NCI-H187 treated with DMSO at 0.1 percent for 48 hours (cell line): ENCODE results near the gene ATG10.
"Not testable (repeated sequence)": the region's sequence is repeated elsewhere in the genome, so short reads cannot be mapped to it uniquely, and the experiment has no call there.

ENCODE experiments used
- DNase-seq: peaks from one replicate; lab custom pipeline; 2025; lab: John Stamatoyannopoulos, UW

The ATG10 gene

DNA sequence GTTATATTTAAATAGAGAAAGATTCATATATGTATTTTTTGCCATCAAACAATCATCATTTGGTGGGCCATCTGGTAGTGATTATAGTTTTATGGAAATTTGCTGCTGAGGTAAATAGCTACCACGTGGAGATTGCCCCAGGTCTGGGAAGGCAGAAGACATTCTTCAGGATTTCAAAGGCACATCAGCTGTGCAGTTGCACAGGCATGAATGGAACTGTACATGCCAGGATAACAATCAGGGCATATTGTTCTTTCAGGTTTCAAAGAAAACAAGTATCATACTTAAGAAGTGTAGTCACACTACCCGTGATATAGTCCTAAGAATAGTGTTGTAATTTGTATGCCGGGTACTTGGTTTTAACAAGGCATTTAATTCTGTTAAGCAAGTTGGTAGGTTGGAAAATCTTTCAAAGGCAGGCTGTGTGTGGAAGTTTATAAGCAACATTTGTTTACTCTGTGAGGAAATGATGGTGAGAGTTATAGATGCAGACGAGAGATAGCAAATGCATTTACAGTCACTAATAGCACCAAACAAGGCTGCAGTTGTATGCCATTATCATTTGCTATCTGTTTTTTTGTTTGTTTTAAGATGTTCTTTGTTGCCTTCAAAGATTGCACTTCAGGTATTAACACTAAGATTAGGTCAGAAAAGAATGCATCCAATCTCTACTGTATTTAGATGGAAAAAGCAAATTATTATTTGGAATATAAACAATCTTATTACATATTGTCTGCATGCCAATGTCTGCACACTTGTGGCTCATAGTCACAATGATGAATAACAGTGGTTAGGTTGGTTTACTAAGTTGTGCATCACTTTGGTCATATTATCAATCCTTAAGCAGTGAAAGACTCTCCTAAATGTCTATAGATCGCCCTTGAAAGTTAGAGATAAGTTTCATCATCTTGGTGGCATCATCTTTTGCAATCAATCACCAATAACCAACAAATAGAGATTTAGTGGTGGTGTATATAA lies 251.1 kb downstream of the ATG10 start:
- no peak for DNase-seq

GRCh38 chr5:82225525-82226172 lies 253.8 kb downstream of the ATG10 start:
- DNase-seq, result peak; percentile 17

DNA sequence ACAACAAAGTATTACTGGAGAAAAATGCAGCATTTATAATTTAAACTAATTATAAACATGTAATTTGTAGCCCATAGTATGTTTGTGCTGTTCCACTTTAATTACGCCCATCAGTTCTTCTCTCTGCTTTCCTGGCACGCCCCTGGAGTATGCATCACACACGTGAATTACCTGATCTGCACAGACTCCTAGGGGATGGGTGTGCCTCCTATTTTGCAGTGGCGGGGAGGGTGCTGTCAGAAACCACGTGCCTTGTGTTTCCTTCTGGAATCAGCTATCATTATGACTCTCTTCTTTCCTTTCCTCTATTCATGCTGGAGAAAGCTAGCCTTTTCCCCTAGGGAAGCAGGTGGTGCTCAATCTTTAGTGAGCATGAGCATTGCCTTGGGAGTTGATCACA lies 263.1 kb downstream of the ATG10 start:
- no peak for DNase-seq

GRCh38 chr5:82244151-82244550 lies 272.3 kb downstream of the ATG10 start:
- no peak for DNase-seq

GRCh38 chr5:82244854-82245635 lies 273.2 kb downstream of the ATG10 start:
- DNase-seq, result no peak

- DNase-seq, result no peak
Observed at GRCh38 chr5:82246960-82247574, 275.2 kb downstream of the ATG10 start.

GRCh38 chr5:82252744-82253143 lies 280.9 kb downstream of the ATG10 start:
- DNase-seq, result no peak

GRCh38 chr5:82255844-82256243 lies 284.0 kb downstream of the ATG10 start:
- DNase-seq, result no peak

GRCh38 chr5:82257247-82257646 lies 285.4 kb downstream of the ATG10 start:
- no peak for DNase-seq

DNA sequence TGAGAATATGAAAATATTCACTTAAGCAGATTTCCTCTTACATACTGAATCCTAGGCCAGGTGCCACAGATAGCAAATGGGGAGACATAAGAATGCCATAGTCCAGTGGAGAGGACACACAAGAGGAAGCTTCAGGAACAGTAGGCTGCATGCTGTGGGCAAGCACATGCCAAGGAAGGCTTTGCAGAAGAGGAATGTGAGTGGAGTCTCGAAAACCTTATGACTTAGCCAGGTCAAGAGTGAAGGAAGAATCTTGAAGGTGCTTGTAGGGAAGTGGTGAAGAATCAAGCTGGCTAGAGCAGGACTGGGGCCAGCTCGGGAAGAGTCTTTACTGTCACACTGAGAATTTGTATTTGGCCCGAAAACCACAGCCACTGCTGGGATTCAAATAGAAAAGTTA lies 285.9 kb downstream of the ATG10 start:
- DNase-seq, result no peak

DNA sequence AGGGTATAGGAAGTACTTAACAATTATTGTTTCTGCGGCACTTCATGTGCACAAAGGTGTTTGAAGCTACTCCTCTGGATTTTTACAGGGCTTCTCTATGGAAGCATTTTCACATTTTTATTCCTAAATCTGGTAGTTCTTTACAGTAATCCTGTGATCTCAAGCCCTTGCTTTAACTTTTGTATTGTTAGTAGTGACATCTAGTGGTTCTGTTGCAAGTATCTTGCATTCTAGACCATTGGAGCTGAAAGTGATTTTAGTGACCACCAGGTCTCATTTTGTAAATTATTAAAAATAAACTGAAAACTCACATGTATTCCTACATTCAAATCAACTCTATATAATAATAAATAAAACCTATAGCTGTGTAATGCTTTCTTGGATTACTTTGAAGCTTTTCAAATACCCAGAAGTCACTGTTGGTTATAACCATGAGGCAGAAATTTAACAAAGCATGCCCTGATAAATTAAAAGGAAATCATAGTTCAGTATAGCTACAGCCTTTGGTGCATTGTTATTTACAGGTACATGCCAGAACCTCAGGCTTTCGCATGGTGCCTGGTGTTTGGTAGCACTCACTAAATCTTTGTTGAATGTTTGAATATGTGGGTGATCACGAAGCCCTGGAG lies 287.5 kb downstream of the ATG10 start:
- DNase-seq, result no peak

DNA sequence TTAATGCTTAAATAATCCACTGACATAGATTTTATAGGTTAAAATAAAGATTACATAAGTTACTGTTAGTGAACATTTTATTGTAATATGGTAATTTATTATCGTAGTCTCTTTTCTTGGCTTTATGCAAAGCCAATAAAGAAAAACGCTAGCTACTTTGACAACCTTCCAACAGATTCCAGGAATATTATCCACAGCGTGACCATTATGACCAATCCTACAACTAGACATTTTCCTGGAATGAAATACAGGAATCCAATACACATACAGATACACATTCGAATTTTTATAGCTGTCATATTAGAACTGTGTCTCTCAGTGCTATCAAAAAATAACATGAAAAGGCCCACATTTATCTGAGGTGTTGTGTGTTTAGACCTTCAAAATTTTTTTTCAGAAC lies 293.2 kb downstream of the ATG10 start:
- DNase-seq, result no peak

DNA sequence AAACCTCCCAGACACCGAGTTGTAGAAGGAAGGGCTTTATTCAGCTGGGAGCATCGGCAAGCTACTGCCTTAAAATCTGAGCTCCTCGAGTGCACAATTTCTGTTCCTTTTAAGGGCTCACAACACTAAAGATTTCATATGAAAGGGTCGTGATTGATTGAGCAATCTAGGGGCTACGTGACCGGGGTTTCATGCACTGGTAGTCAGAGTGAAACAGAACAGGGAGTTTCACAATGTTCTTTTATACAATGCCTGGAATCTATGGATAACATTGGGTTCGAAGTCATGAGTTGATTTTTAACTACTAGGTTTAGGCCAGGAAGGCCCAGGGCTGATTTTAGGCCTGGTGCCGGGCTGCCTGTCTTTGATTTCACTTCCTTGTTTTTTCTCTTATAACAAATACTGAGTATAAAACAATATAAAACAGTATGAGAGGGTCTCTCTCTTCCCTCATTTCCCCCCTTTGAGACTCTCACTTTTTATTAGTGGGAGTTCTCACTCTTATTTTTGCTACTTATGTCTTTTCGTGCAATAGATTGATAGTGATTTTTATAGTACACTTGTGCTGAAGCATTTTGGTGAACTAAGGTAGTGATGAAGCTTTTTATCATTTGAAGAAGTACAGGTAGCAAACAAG lies 295.6 kb downstream of the ATG10 start:
- DNase-seq, result not testable (repeated sequence)

DNA sequence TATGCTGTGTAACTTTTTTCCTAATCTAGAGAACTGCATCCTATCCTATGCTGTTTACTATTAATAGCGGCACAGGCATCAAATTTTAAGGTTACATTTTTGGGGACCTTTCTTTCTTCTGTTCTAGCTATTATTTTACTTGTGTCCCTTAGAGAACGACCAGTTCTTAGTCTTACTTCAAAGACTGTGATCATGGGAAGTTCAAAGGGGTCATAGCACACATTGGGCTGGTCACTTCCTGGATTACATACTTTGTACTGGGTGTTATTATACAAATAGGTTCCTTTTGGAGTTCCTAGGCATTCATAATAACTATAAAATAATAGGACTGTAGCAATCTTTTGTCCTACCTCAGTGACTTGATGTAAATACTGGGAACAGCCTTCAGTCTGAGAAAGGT lies 297.5 kb downstream of the ATG10 start:
- DNase-seq, result not testable (repeated sequence)

DNA sequence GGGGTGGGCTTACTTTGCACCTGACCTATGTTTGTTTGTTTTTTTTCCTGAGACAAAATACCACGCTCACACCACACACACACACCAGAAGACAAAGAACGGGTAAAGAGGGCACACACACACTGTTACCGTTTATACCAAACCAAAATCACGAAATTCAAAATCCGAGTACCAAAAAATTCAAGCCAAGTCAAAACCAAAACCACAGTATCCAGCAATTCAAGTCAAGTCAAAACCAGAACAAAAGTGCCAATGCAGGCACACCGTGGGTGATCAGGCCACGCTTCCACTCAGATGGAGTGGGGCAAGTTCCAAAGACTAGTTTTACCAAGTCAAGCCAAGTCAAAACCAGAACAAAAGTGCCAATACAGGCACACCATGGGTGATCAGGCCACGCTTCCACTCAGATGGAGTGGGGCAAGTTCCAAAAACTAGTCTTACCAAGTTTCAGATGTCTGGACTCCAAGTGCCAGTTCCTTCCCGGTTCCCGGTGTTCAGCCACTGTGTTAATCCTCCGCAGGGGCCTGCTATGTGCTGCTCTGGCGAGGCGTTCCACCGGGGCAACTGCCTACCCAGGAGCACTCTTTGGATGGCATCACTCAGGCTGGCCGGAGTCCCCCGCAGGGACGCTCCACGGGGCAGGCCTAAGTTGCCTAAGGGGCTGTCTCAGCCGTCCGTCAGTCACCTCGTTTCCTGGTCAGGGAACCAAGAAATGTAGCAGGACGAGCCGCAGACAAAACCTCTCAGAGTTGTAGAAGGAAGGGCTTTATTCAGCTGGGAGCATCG lies 300.9 kb downstream of the ATG10 start:
- DNase-seq, result not testable (repeated sequence)

GRCh38 chr5:82273426-82273825 lies 301.6 kb downstream of the ATG10 start:
- DNase-seq, result not testable (repeated sequence)

DNA sequence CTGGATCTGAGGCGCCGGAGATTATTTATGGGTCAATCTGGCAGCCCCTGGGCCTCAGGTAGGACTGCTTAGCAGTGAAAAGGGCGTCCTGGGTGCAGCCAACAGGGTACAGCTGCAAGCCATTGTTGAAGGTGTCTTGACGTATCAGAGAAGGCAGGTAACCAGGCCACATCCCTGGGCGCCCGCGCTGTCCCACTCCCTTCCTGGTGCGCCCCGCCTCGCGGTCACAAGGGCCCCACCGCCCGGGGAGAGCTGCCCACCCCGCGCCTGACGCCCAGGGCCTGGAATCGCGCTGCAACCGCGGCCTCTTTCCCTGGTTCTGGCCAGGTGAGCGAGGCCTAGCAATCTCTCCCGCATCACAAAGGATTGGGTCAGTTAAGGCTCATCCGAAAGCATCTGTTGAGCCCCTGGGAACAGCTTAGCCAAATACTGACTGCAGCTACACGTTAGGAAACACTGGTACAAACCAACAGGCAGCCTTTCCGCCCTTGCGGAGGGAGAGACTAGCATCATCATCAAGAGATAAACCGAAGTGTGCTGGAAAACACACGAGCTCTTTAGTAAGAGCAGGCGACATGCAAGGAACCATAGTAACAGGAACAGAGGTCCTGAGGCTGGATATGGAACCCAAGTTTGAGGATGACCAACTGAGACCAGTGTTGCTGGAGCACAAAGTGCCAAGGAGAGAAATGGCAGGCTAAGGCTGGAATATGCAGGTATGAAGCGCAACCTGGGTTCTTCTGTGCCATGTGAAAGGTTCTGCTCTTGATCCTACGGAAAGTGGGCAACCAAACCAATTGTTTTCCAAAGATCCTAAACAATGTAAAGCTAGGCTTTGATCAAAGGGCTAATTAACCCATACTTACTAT lies 302.8 kb downstream of the ATG10 start:
- no peak for DNase-seq

DNA sequence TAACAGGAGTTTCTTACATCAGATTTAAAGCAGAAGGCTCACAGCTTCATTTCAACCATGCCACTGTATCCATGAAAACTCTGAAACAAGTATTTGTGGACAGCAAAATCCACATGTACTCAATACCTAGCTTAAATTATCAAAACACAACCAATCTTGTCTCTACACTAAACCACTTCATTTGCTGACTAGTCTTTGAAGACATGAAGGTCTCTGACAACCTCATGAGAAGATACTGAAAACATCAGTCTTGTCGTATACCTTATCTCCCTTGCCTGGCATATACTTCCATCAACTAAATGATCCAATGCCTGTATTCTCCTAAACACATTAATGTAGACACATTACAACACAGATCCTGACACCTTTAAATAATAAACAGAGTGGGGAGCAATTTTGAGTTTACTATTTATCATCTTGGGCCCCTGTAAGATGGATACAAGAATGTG lies 303.4 kb downstream of the ATG10 start:
- DNase-seq, result no peak
